OCI-LY1 (cell line): ENCODE results near the gene RBPJL.

ENCODE experiments used
- H2AFZ ChIP-seq: fragments of 200-600 bp; sonication (generic), shearing (Covaris generic); 2 replicates; pipeline ENCODE4 v1.6.0; 2014; ENCODE audit warnings: antibody characterized with exemption, mild to moderate bottlenecking, low read length
- H3F3A ChIP-seq: fragments of 200-600 bp; sonication (generic), shearing (Covaris generic); 2 replicates; pipeline ENCODE4 v1.6.0; 2014; ENCODE audit warnings: mild to moderate bottlenecking, antibody characterized with exemption, low read length, moderate library complexity; ENCODE audit not compliant: insufficient read depth
- H3K27ac ChIP-seq: fragments of 200-600 bp; sonication (generic); 2 replicates; pipeline ENCODE4 v1.5.1; 2014; ENCODE audit warnings: low read length, mixed run types, mild to moderate bottlenecking, low read depth; ENCODE audit not compliant: poor library complexity, severe bottlenecking
- H3K27me3 ChIP-seq: fragments of 200-600 bp; sonication (generic); 2 replicates; pipeline ENCODE4 v1.6.0; 2014; ENCODE audit warnings: antibody characterized with exemption, mild to moderate bottlenecking, low read length, moderate library complexity; ENCODE audit not compliant: insufficient read depth
- H3K36me3 ChIP-seq: fragments of 200-600 bp; sonication (generic); 2 replicates; pipeline ENCODE4 v1.6.1; 2014; ENCODE audit warnings: mild to moderate bottlenecking, antibody characterized with exemption, low read length, moderate library complexity, mixed read lengths; ENCODE audit not compliant: insufficient read depth
- H3K4me1 ChIP-seq: fragments of 200-600 bp; sonication (generic); 2 replicates; pipeline ENCODE4 v1.5.1; 2014; ENCODE audit warnings: mild to moderate bottlenecking, low read length, moderate library complexity; ENCODE audit not compliant: insufficient read depth, severe bottlenecking
- H3K4me2 ChIP-seq: fragments of 200-600 bp; sonication (generic), shearing (Covaris generic); 2 replicates; pipeline ENCODE4 v1.6.1; 2014; ENCODE audit warnings: low read length
- H3K4me3 ChIP-seq: fragments of 200-600 bp; sonication (generic); 2 replicates; pipeline ENCODE4 v1.5.1; 2014; ENCODE audit warnings: low read length, low read depth, mild to moderate bottlenecking, mixed read lengths; ENCODE audit not compliant: poor library complexity, severe bottlenecking
- H3K79me2 ChIP-seq: fragments of 200-600 bp; shearing (Covaris generic); 2 replicates; pipeline ENCODE4 v1.6.1; 2016; ENCODE audit warnings: mixed run types, low read length, mixed read lengths; ENCODE audit not compliant: insufficient read depth
- H3K9ac ChIP-seq: fragments of 200-600 bp; sonication (generic), shearing (Covaris generic); 2 replicates; pipeline ENCODE4 v1.6.1; 2014; ENCODE audit warnings: mild to moderate bottlenecking, low read length, mixed read lengths
- H3K9me2 ChIP-seq: fragments of 200-600 bp; sonication (generic), shearing (Covaris generic); 2 replicates; pipeline ENCODE4 v1.6.1; 2014; ENCODE audit warnings: low read depth, mild to moderate bottlenecking, low read length, mixed read lengths
- H3K9me3 ChIP-seq: fragments of 200-600 bp; shearing (Covaris generic); 2 replicates; pipeline ENCODE4 v1.6.1; 2014; ENCODE audit warnings: low read length, mixed read lengths
- H4K20me1 ChIP-seq: fragments of 200-600 bp; sonication (generic), shearing (Covaris generic); 2 replicates; pipeline ENCODE4 v1.6.0; 2016; ENCODE audit warnings: mild to moderate bottlenecking, low read length; ENCODE audit not compliant: insufficient read depth
- EZH2 ChIP-seq: fragments of 200-600 bp; sonication (generic), shearing (Covaris generic); IDR thresholded peaks from 2 replicates; pipeline ENCODE4 v1.8.0; 2017; ENCODE audit warnings: borderline replicate concordance, mixed run types, mild to moderate bottlenecking, antibody characterized with exemption, low read length, moderate library complexity, mixed read lengths
- TF ChIP-seq, protein P1 (sequence below): fragments of 200-600 bp; sonication (generic), shearing (Covaris generic); IDR thresholded peaks from 2 replicates; pipeline ENCODE4 v1.5.1; 2017; ENCODE audit warnings: mild to moderate bottlenecking, antibody characterized with exemption, low read length, moderate library complexity, mixed read lengths

RBPJL gene

GRCh38 chr20:45282700-45283550 lies 23.7 kb upstream of the RBPJL start:
- Histone ChIP-seq H3K36me3 (no peaks in the 10 kb centered on the region), H3K4me2 (no peak overlapping the region), H3K27me3 (0 out of 2 replicates have a peak, but pooled peaks cover 4% of the 10 kb centered on the region), H4K20me1 (no peaks in the 10 kb centered on the region), H3K79me2 (no peaks in the 10 kb centered on the region), H3F3A (no peaks in the 10 kb centered on the region), H3K27ac (no peak overlapping the region), H3K9me3 (no peaks in the 10 kb centered on the region), H3K9ac (no peak overlapping the region), H3K4me1 (no peaks in the 10 kb centered on the region), H3K9me2 (no peaks in the 10 kb centered on the region), H2AFZ (no peak overlapping the region), H3K4me3 (no peak overlapping the region)
- TF ChIP-seq, protein P1, sequence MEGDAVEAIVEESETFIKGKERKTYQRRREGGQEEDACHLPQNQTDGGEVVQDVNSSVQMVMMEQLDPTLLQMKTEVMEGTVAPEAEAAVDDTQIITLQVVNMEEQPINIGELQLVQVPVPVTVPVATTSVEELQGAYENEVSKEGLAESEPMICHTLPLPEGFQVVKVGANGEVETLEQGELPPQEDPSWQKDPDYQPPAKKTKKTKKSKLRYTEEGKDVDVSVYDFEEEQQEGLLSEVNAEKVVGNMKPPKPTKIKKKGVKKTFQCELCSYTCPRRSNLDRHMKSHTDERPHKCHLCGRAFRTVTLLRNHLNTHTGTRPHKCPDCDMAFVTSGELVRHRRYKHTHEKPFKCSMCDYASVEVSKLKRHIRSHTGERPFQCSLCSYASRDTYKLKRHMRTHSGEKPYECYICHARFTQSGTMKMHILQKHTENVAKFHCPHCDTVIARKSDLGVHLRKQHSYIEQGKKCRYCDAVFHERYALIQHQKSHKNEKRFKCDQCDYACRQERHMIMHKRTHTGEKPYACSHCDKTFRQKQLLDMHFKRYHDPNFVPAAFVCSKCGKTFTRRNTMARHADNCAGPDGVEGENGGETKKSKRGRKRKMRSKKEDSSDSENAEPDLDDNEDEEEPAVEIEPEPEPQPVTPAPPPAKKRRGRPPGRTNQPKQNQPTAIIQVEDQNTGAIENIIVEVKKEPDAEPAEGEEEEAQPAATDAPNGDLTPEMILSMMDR = no peak
- TF ChIP-seq EZH2 = no peak

GRCh38 chr20:45283551-45284057 lies 23.0 kb upstream of the RBPJL start:
- Histone ChIP-seq H3K36me3 (no peaks in the 10 kb centered on the region), H3K79me2 (no peaks in the 10 kb centered on the region), H3K27ac (no peak overlapping the region), H3F3A (no peaks in the 10 kb centered on the region), H3K9ac (no peak overlapping the region), H3K4me3 (no peak overlapping the region), H3K27me3 (0 out of 2 replicates have a peak, but pooled peaks cover 4% of the 10 kb centered on the region), H3K4me1 (no peaks in the 10 kb centered on the region), H3K9me3 (no peaks in the 10 kb centered on the region), H2AFZ (no peak overlapping the region), H3K4me2 (no peak overlapping the region), H3K9me2 (no peaks in the 10 kb centered on the region), H4K20me1 (no peaks in the 10 kb centered on the region)
- no peak for TF ChIP-seq EZH2
- TF ChIP-seq, protein P1 = no peak

DNA sequence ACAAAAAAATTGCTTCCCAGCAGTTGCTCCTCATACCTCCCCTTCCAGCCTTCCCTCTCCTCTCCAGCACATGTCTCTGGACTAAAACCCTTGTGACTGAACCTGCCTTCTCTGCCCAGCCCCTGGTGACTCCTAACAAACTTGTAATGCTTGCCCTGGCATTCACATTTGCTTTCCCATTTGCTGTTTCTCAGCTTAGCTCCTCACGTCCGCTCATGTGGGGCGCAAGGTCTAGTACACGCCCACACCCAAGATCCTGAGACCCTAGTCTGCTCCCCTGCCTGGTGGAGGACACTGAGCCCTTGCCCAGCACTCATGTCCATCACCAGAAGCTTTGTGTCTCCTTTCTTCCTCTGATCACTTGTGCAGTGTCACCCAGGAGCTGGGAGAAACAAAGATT lies 18.3 kb upstream of the RBPJL start:
- Histone ChIP-seq H3K79me2 (no peaks in the 10 kb centered on the region), H3K36me3 (no peaks in the 10 kb centered on the region), H3K27me3 (0 out of 2 replicates have a peak, but pooled peaks cover 4% of the 10 kb centered on the region), H4K20me1 (no peaks in the 10 kb centered on the region), H3K9ac (no peak overlapping the region), H3K4me1 (no peaks in the 10 kb centered on the region), H3K4me3 (no peak overlapping the region), H3K9me2 (no peaks in the 10 kb centered on the region), H3K9me3 (no peaks in the 10 kb centered on the region), H3K4me2 (no peak overlapping the region), H2AFZ (no peak overlapping the region), H3K27ac (no peak overlapping the region), H3F3A (no peaks in the 10 kb centered on the region)
- TF ChIP-seq, protein P1 = no peak
- TF ChIP-seq EZH2 = no peak
